ENCODE data around the gene NDUFC2.
"Not testable (repeated sequence)": the region's sequence is repeated elsewhere in the genome, so short reads cannot be mapped to it uniquely, and the experiment has no call there.

Gene NDUFC2

GRCh38 chr11:78080084-78080817, 589 bp upstream of the NDUFC2 start:
- no peak for DNase-seq (ENCODE audit: low spot score)

- no peak for DNase-seq (ENCODE audit: low spot score)
These were observed 1.2 kb downstream of the NDUFC2 start for GRCh38 chr11:78078218-78079167.

GRCh38 chr11:78077592-78077991, 2.1 kb downstream of the NDUFC2 start:
- DNase-seq (ENCODE audit: low spot score) = not testable (repeated sequence)

GRCh38 chr11:78076733-78077403, 2.8 kb downstream of the NDUFC2 start:
- no peak for DNase-seq (ENCODE audit: low spot score)

- no peak for DNase-seq (ENCODE audit: low spot score)
These were observed 4.9 kb downstream of the NDUFC2 start for GRCh38 chr11:78074756-78075155.

- DNase-seq (ENCODE audit: low spot score) = no peak
These were observed 7.2 kb downstream of the NDUFC2 start for GRCh38 chr11:78072455-78072854.

GRCh38 chr11:78071717-78072116, 7.9 kb downstream of the NDUFC2 start:
- no peak for DNase-seq (ENCODE audit: low spot score)

- DNase-seq (ENCODE audit: low spot score) = no peak
These were observed 9.0 kb downstream of the NDUFC2 start for GRCh38 chr11:78070621-78071020.

- no peak for DNase-seq (ENCODE audit: low spot score)
These were observed 10.2 kb downstream of the NDUFC2 start for GRCh38 chr11:78069465-78069864.

- DNase-seq (ENCODE audit: low spot score) = no peak
These were observed 12.0 kb downstream of the NDUFC2 start for GRCh38 chr11:78067704-78068103.

GRCh38 chr11:78066471-78066870, 13.2 kb downstream of the NDUFC2 start:
- DNase-seq (ENCODE audit: low spot score) = no peak

GRCh38 chr11:78065203-78065602, 14.5 kb downstream of the NDUFC2 start:
- DNase-seq (ENCODE audit: low spot score) = no peak

- DNase-seq (ENCODE audit: low spot score) = no peak
These were observed 16.1 kb downstream of the NDUFC2 start, which contains the start of gene THRSP for GRCh38 chr11:78063440-78064181. TSS of gene THRSP (plus strand) at chr11:78063861. CDS start at chr11:78063882, 21 bp downstream.

- DNase-seq (ENCODE audit: low spot score) = no peak
These were observed 17.0 kb downstream of the NDUFC2 start for GRCh38 chr11:78062671-78063070.

- no peak for DNase-seq (ENCODE audit: low spot score)
These were observed 17.7 kb downstream of the NDUFC2 start for GRCh38 chr11:78061921-78062311.

- DNase-seq (ENCODE audit: low spot score) = no peak
These were observed 18.4 kb downstream of the NDUFC2 start for GRCh38 chr11:78061088-78061920.

- DNase-seq (ENCODE audit: low spot score) = no peak
These were observed 19.1 kb downstream of the NDUFC2 start for GRCh38 chr11:78060533-78060932.

- not testable (repeated sequence) for DNase-seq (ENCODE audit: low spot score)
These were observed 19.8 kb downstream of the NDUFC2 start for GRCh38 chr11:78059749-78060328.

GRCh38 chr11:78057462-78058055, 22.1 kb downstream of the NDUFC2 start:
- DNase-seq (ENCODE audit: low spot score) = no peak

- DNase-seq (ENCODE audit: low spot score) = no peak
These were observed 23.6 kb downstream of the NDUFC2 start for GRCh38 chr11:78056093-78056492.

Data from AG20443 (cell line).